Breast epithelium (tissue), 4 donors: ENCODE measurements around the gene CXorf58. TPM values are rescaled to one million over a fixed set of nuclear protein-coding genes. Genes with fewer than 3 reads are reported as not detected.

Source experiments
- DNase-seq, 2 donors: peaks; one replicate each; pipeline ENCODE4 v3.0.0-alpha.2; 2019; ENCODE audit warnings: low spot score in 2 of 2
- H3K27ac ChIP-seq, 2 donors: fragments of 200-600 bp; sonication (generic) in 1 of 2; one replicate each; pipeline ENCODE4 v1.5.1; 2016 to 2019; ENCODE audit warnings: mild to moderate bottlenecking in 1 of 2
- H3K27me3 ChIP-seq, 2 donors: fragments of 200-600 bp; sonication (generic) in 1 of 2; one replicate each; pipeline versions ENCODE4 v1.5.1 to v1.6.0; 2017 to 2019; ENCODE audit warnings: control low read depth in 1 of 2, mild to moderate bottlenecking in 1 of 2
- H3K36me3 ChIP-seq: fragments of 200-600 bp; one replicate; pipeline ENCODE4 v1.5.1; 2019
- H3K4me1 ChIP-seq, 2 donors: fragments of 200-600 bp; sonication (generic); one replicate each; pipeline ENCODE4 v1.5.1; 2016 to 2019; ENCODE audit warnings: control low read depth in 1 of 2
- H3K4me3 ChIP-seq, 3 donors: fragments of 200-600 bp; sonication (generic); 1 replicate in 2 of 3; 2 replicates in 1 of 3; pipeline ENCODE4 v1.5.1; 2016 to 2019; ENCODE audit warnings: mild to moderate bottlenecking in 3 of 3, moderate library complexity in 2 of 3
- H3K9me3 ChIP-seq, 2 donors: fragments of 200-600 bp; sonication (generic) in 1 of 2; one replicate each; pipeline ENCODE4 v1.5.1; 2016 to 2019; ENCODE audit warnings: control low read depth in 1 of 2
- CTCF ChIP-seq, 3 donors: fragments of 450-650 bp; IDR thresholded peaks; one replicate each; pipeline ENCODE4 v1.5.1; 2016 to 2017; ENCODE audit warnings: antibody characterized with exemption in 3 of 3, mild to moderate bottlenecking in 3 of 3, moderate library complexity in 3 of 3
- POLR2A ChIP-seq: fragments of 450-650 bp; IDR thresholded peaks from one replicate; pipeline ENCODE4 v1.6.1; 2016; ENCODE audit warnings: antibody characterized with exemption, mild to moderate bottlenecking, moderate library complexity
- POLR2AphosphoS5 ChIP-seq, 3 donors: sonication (generic); formaldehyde crosslinking; IDR thresholded peaks; one replicate each; pipeline ENCODE4 v1.6.1; 2017; ENCODE audit warnings: antibody characterized with exemption in 3 of 3
- intact Hi-C: fragments of 100-400 bp; cut with DNase I; formaldehyde crosslinking; loops from one replicate; pipeline ENCODE4 v1.15.1; 2023; ENCODE audit warnings: low total_unique reads
- total RNA-seq, 3 donors: library from RNA; depleted of rRNA; stranded (reverse); fragments of >200 nt; gene quantifications; one replicate each; pipeline ENCODE4 v1.1.0, GENCODE V29; 2016

The CXorf58 gene
- total RNA-seq, 3 donors from 2014 or later = 1.5 TPM; not detected in 2

- no peak overlapping the region for H3K4me3 ChIP-seq
- no peaks in the 10 kb centered on the region for H3K36me3 ChIP-seq
- H3K27me3 ChIP-seq = peaks cover 0 to 27% of the 10 kb centered on the region in 2 donors
- H3K9me3 ChIP-seq = no peaks in the 10 kb centered on the region
- DNase-seq = no peak
- no peak overlapping the region for H3K27ac ChIP-seq
- TF ChIP-seq CTCF (IDR thresholded peaks at IDR 0.05) (no peak), POLR2A (no peak), POLR2AphosphoS5 (IDR thresholded peaks at IDR 0.05) (no peak)
- intact Hi-C loops = no loop called here
- no peaks in the 10 kb centered on the region for H3K4me1 ChIP-seq
Observed at GRCh38 chrX:23982891-23983290, 75.1 kb downstream of the CXorf58 start.

Other genes with a start within 250 kb of the CXorf58 start
- gene PRDX4, start 240.5 kb upstream of the CXorf58 start, total RNA-seq = 100 to 1,000 TPM in 1 of 3 donors, 10 to 100 TPM in 2; 71.8 to 120 (median 72.9) TPM
- gene ACOT9, start 164.7 kb upstream of the CXorf58 start, total RNA-seq = 10 to 100 TPM; 38.7 to 42.3 (median 41.0) TPM
- 1,000 to 10,000 TPM in 2 of 3 donors, 100 to 1,000 TPM in 1; 980 to 1,359 (median 1,246) TPM for gene SAT1, start 124.8 kb upstream of the CXorf58 start, total RNA-seq
- gene APOO, start 68 bp upstream of the CXorf58 start, total RNA-seq = 10 to 100 TPM in 2 of 3 donors, 1 to 10 TPM in 1; 5.8 to 16.7 (median 16.1) TPM
- gene KLHL15, start 119.2 kb downstream of the CXorf58 start, total RNA-seq = 10 to 100 TPM in 2 of 3 donors, 1 to 10 TPM in 1; 6.9 to 16.5 (median 10.4) TPM
- 100 to 1,000 TPM in 2 of 3 donors, 10 to 100 TPM in 1; 95.5 to 150 (median 129) TPM for gene EIF2S3, start 146.9 kb downstream of the CXorf58 start, total RNA-seq
- gene ZFX, start 241.7 kb downstream of the CXorf58 start, total RNA-seq = 10 to 100 TPM; 46.9 to 88.4 (median 67.5) TPM